ENCODE data around the gene PLEKHJ1.

PLEKHJ1 gene

DNA sequence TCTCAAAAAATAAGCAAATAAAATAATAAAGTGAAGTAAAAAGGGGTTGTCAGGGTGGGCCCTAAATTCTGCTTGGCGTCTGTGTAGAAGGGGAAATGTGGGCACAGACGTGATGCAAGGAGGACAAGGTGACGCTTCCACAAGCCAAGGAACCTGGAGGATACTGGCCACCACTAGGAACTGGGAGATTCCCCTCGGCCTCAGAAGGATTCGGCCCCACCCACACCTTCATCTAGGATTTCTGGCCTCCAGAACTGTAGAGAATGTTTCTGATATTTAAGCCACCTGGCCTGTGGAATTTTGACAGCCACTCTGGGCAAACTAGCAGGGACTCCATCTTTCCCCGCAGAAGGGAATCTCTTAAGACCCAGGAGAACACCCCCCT is 1.1 kb downstream of the PLEKHJ1 start:
- DNase-seq = no peak

DNA sequence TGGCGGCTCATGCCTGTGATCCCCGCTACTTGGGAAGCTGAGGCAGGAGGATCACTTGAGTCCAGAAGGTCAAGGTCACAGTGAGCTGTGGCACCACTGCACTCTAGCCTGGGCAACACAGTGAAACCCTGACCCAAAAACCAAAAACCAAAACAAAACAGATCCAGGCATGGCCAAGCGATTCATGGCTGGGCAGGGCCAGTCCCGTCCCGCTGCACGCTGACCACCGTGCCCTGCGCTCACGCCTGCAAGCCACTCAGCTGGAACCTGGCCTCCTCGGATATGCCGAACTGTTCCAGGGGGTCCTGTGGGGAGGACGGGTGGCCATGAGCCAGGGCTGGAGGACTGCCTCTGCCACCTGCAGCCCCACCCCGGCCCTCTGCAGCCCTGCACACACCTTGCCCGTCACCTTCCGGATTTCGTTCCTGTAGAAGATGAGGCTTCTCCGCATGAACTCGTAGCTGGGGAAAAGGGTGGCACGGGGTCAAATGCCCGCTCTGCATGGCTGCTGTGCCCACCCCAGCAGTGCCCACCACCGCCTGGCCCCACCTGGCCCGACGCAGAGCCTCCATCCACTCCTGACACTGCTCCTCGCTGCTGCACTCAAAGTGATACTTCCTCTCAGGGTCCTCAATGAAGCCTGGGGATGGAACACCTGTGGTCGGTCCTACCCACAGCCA is 2.4 kb downstream of the PLEKHJ1 start:
- no peak for DNase-seq

- no peak for DNase-seq
Measured at GRCh38 chr19:2232286-2233151, 3.6 kb downstream of the PLEKHJ1 start.

DNA sequence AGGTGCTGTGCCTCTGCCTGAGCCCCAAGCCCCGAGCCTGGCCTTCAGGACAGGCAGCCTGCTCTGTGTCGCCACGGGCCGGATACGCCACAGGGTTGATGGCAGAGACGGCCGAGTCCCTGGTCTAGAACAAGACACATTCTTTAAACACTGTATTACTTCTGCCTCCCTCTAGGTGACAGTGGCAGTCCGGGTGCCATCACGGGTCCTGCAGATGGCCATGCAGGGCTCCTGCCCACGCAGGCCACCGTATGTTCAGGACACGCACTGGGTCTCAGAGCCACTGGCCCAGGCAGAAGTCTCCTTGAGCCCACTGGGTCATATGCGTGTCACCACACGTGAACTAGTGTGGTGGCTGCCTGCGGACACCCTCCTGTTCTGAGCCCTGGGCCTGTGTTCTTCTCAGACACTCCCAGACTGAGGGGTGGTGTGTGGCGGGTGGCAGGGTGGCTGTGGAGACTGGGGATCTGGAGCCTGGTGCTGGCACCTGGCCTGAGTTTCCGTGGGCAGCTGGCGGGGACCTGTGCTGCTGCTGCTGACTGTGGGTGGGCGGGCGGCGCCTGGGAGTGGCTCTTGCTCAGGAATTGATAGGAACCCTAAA is 4.4 kb downstream of the PLEKHJ1 start:
- DNase-seq = no peak

DNA sequence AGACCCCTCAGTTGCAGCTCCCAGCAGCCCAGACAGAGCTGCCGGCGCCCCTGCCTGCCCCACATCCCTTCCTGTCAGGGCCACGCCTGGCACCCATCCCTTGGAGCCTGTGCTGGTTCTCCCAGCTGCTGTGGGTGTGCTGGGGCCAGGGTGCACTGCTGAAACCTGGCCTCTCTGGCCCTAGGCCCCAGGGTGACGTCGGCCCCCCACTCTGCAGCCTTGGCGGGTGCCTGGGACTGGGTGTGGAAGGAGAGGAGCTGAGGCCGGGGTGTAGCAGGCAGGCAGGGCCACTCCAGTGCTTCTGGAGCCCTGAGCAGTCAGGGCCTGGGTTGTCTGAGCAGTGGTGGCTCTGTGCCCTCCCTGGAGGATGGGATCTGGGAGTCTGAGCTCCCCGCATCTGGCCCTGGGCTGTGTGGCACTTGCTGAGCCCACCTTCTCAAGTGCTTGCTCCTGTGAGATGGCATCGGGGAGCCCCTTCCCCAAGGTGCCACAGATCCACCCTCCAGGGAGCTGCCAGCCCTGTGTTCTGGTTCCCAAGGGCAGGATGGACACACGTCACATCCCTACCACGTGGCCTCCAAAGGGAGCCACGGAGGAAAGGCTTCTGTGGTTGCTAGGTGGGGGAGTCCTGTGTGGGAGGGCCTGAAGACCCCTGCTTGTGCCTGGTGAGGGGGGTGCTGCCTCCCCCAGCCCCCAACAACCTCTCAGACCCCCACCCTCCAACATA is 5.2 kb downstream of the PLEKHJ1 start:
- DNase-seq = no peak

GRCh38 chr19:2230033-2230531 is 6.0 kb downstream of the PLEKHJ1 start:
- DNase-seq = no peak

DNA sequence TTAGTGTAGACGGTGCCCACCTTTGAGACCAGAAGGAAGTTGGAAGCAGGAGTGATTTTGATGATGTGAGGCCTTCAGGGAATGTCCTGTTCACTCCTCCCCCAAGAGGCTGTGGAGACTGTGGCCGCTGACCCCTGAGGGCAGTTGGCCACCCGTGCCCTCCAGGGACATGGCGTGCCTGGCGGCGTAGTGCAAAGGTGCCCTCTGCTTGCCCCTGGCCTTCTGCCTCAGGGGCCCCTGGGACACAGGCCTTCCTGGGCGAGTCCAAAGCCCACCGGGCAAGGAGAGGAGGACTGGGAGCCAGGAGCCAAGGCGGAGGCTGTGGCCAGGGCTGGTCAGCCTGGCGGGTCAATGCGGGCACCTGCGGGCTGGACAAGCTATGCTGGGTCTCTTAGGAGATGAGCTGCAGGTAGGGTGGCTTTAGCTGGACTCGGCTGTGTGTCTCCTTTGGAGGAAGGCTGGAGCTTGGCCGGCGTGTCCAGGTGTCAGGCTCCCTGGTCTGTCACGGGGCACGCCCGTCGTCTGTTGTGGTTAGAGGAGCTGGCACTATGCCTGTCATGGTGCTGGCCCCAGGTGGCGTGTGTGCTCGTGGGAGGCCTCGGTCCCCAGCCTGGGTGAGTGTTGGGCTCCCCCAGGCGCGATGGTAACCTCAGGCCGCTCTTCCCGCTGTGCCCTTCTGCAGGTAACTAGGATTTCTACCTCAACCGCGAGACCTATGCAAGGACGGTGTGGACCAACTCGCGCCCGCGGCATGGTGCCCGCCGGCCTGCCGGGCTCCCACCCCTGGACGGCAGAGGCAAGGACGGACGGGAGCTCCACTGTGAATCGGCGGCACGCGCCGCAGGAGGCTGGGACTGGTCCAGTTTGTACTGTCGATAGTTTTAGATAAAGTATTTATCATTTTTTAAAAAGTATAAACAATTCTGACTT is 6.8 kb downstream of the PLEKHJ1 start:
- no peak for DNase-seq

GRCh38 chr19:2228157-2229030 is 7.7 kb downstream of the PLEKHJ1 start:
- DNase-seq = no peak

- no peak for DNase-seq
Measured at GRCh38 chr19:2227415-2228156, 8.5 kb downstream of the PLEKHJ1 start.

DNA sequence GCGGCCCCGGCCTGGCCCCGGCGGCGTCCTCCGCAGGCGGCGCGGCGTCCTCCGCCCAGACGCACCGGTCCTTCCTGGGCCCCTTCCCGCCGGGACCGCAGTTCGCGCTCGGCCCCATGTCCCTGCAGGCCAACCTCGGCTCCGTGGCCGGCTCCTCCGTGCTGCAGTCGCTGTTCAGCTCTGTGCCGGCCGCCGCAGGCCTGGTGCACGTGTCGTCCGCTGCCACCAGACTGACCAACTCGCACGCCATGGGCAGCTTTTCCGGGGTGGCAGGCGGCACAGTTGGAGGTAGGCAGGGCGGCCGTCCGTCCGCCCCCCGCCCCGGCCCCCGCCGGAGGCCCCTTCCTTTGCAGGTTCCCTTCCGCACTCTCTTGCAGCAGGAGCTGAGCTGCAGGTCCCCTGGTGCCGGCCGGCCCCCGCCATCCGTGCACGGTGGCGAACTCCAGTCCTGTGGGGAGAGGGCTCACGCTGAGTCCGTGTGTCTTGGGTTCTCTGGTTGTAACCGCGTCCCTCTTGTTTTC is 9.2 kb downstream of the PLEKHJ1 start:
- no peak for DNase-seq

- no peak for DNase-seq
Measured at GRCh38 chr19:2226051-2226839, 9.9 kb downstream of the PLEKHJ1 start.

- no peak for DNase-seq
Measured at GRCh38 chr19:2225415-2226050, 10.6 kb downstream of the PLEKHJ1 start.

GRCh38 chr19:2224754-2225349 is 11.3 kb downstream of the PLEKHJ1 start:
- DNase-seq = no peak

DNA sequence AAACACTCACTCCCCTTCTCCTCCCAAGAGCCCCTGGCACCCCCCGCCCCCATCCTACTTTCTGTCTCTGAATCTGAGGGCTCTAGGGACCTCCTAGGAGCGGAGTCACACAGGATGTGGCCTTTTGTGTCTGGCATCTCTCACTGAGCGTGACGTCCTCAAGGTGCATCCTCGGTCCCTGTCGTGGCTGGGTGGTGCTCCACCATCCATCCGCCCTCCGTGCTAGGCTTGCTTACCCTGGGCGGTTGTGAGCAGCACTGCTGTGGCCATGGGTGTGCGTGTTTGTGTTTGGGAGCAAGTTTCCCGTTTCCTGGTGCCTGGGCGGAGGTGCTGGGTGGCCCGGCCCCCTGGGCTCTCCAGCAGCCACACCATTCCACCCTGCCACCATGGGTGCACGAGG is 12.2 kb downstream of the PLEKHJ1 start:
- no peak for DNase-seq

GRCh38 chr19:2223391-2223790 is 12.7 kb downstream of the PLEKHJ1 start:
- DNase-seq = no peak

- no peak for DNase-seq
Measured at GRCh38 chr19:2221918-2222317, 14.2 kb downstream of the PLEKHJ1 start.

GRCh38 chr19:2221250-2221831 is 14.8 kb downstream of the PLEKHJ1 start:
- DNase-seq = no peak

DNA sequence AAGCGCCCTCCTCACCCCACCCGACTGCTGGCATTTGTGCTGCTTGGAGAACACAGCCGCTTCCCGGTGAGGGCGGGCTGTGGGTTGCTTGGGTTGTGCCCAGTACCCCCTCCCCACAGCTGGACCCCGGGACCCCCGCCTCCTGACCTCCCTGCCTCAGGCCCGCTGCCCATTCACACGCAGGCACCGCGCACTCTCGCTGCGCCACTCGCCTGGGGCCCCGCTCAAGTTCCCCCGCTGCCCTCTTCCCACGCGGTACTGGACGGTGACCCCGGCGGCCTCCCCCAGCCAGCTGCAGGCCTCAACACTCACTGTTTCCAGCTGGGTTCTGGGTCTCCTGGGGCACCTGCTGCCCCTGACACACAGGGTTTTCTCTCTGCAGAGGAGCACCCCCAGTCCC is 16.4 kb downstream of the PLEKHJ1 start:
- DNase-seq = no peak

All from eye (tissue), 1 donor.